Measurements from ENCODE around the gene DBH. TPM values are rescaled to one million over a fixed set of nuclear protein-coding genes. Genes with fewer than 3 reads are reported as not detected.
A peak's percentile ranks its signal among the peaks of the same experiment; 100 is the strongest.

DBH gene
- total and polyA plus RNA-seq, 8 donors, result 0.08 to 2.2 (median 1.3) TPM

GRCh38 chr9:133706307-133707050, 70.3 kb downstream of the DBH start:
- ATAC-seq (no peak), DNase-seq (no peak)
- H3K9me3 ChIP-seq, result no peaks in the 10 kb centered on the region
- no peaks in the 10 kb centered on the region for H3K36me3 ChIP-seq
- no peak for TF ChIP-seq CTCF (IDR thresholded peaks at IDR 0.05)
- H3K4me1 ChIP-seq, result peaks cover 6 to 11% of the 10 kb centered on the region in 2 donors
- H3K4me3 ChIP-seq, result no peak overlapping the region
- H3K27ac ChIP-seq, result no peak overlapping the region
- intact Hi-C loops (cut with DNase I), result no loop called here
- peaks cover 0 to 27% of the 10 kb centered on the region in 2 donors for H3K27me3 ChIP-seq

GRCh38 chr9:133707065-133707762, 71.1 kb downstream of the DBH start:
- ATAC-seq, result no peak
- no peaks in the 10 kb centered on the region for H3K9me3 ChIP-seq
- intact Hi-C loops (cut with DNase I), result no loop called here
- no peak overlapping the region for H3K4me3 ChIP-seq
- no peaks in the 10 kb centered on the region for H3K36me3 ChIP-seq
- peaks cover 0 to 20% of the 10 kb centered on the region in 2 donors for H3K27me3 ChIP-seq
- no peak for TF ChIP-seq CTCF (IDR thresholded peaks at IDR 0.05)
- no peak overlapping the region for H3K27ac ChIP-seq
- peaks cover 9 to 11% of the 10 kb centered on the region in 2 donors for H3K4me1 ChIP-seq
- DNase-seq, result peak in 1 of 4 donors; percentile 34

- intact Hi-C loops (cut with DNase I), result no loop called here
- DNase-seq, result peak in 1 of 4 donors; percentile 27
These were observed 71.6 kb downstream of the DBH start for GRCh38 chr9:133707763-133708245.

GRCh38 chr9:133708246-133709014, 72.3 kb downstream of the DBH start:
- Histone ChIP-seq H3K27ac (no peak overlapping the region), H3K4me1 (peaks cover 0 to 6% of the 10 kb centered on the region in 2 donors), H3K4me3 (no peak overlapping the region), H3K9me3 (no peaks in the 10 kb centered on the region), H3K36me3 (no peaks in the 10 kb centered on the region), H3K27me3 (peaks cover 0 to 8% of the 10 kb centered on the region in 2 donors)
- no peak for ATAC-seq
- no peak for TF ChIP-seq CTCF (IDR thresholded peaks at IDR 0.05)
- intact Hi-C loops (cut with DNase I), result no loop called here
- DNase-seq, result peak in 1 of 4 donors; percentile 70

More at GRCh38 chr9:133707763-133708245, 71.6 kb downstream of the DBH start:
- H3K9me3 ChIP-seq, result no peaks in the 10 kb centered on the region
- H3K27ac ChIP-seq, result no peak overlapping the region
- H3K4me1 ChIP-seq, result peaks cover 3 to 9% of the 10 kb centered on the region in 2 donors
- no peak for ATAC-seq
- no peaks in the 10 kb centered on the region for H3K36me3 ChIP-seq
- H3K4me3 ChIP-seq, result no peak overlapping the region
- no peak for TF ChIP-seq CTCF (IDR thresholded peaks at IDR 0.05)
- peaks cover 0 to 14% of the 10 kb centered on the region in 2 donors for H3K27me3 ChIP-seq

Other genes with a start within 250 kb of the DBH start
- 10 to 100 TPM; 16.9 to 23.4 TPM for gene REXO4, start 218.4 kb upstream of the DBH start, total RNA-seq
- gene REXO4, start 218.4 kb upstream of the DBH start, polyA plus RNA-seq (ENCODE audit: insufficient read length in 6 of 6), result 10 to 100 TPM; 27.2 to 29.1 (median 28.1) TPM
- 1 to 10 TPM; 1.2 to 4.1 TPM for gene ADAMTS13, start 214.0 kb upstream of the DBH start, total RNA-seq
- 10 to 100 TPM in 1 of 6 donors, 1 to 10 TPM in 5; 5.9 to 11.1 (median 8.4) TPM for gene ADAMTS13, start 214.0 kb upstream of the DBH start, polyA plus RNA-seq (ENCODE audit: insufficient read length in 6 of 6)
- 10 to 100 TPM; 26.2 to 48.4 TPM for gene CACFD1, start 176.4 kb upstream of the DBH start, total RNA-seq
- 10 to 100 TPM; 17.7 to 31.2 (median 25.4) TPM for gene CACFD1, start 176.4 kb upstream of the DBH start, polyA plus RNA-seq (ENCODE audit: insufficient read length in 6 of 6)
- 10 to 100 TPM in 1 of 2 donors, 1 to 10 TPM in 1; 7.8 to 22.4 TPM for gene SLC2A6, start 157.3 kb upstream of the DBH start, total RNA-seq
- gene SLC2A6, start 157.3 kb upstream of the DBH start, polyA plus RNA-seq (ENCODE audit: insufficient read length in 6 of 6), result 1 to 10 TPM; 1.9 to 5.4 (median 2.6) TPM
- not detected for gene MYMK, start 111.4 kb upstream of the DBH start, total RNA-seq
- gene MYMK, start 111.4 kb upstream of the DBH start, polyA plus RNA-seq (ENCODE audit: insufficient read length in 6 of 6), result not detected
- gene ADAMTSL2, start 101.7 kb upstream of the DBH start, total RNA-seq, result 10 to 100 TPM; 17.3 to 18.5 TPM
- 10 to 100 TPM in 4 of 6 donors, 1 to 10 TPM in 2; 8.0 to 18.3 (median 10.6) TPM for gene ADAMTSL2, start 101.7 kb upstream of the DBH start, polyA plus RNA-seq (ENCODE audit: insufficient read length in 6 of 6)
- gene FAM163B, start 27.0 kb upstream of the DBH start, total RNA-seq, result under 1 TPM in 1 of 2 donors, not detected in 1; 0.23 TPM
- 1 to 10 TPM in 5 of 6 donors, under 1 TPM in 1; 0.61 to 2.7 (median 1.7) TPM for gene FAM163B, start 27.0 kb upstream of the DBH start, polyA plus RNA-seq (ENCODE audit: insufficient read length in 6 of 6)
- gene SARDH, start 102.0 kb downstream of the DBH start, total RNA-seq, result 1 to 10 TPM; 3.9 to 5.9 TPM
- 10 to 100 TPM in 4 of 6 donors, 1 to 10 TPM in 2; 9.1 to 13.9 (median 10.9) TPM for gene SARDH, start 102.0 kb downstream of the DBH start, polyA plus RNA-seq (ENCODE audit: insufficient read length in 6 of 6)